ENCODE measurements around the gene WIF1.

WIF1 gene

DNA sequence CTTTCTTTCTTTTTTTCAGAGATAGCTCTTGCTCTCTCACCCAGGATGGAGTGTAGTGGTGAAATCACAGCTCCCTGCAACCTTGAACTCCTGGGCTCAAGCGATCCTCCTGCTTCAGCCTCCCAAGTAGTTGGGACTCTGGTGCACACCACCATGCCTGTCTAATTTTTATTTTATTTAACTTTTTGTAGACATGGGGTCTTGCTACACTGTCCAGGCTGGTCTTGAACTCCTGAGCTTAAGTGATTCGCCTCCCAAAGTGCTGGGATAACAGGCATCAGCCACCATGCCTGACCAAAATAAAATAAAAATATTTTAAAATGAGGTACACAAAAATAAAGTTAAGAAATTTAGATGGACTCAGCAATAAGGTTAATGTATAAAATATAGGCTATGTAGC, 43.1 kb upstream of the WIF1 start:
- H3K4me3 ChIP-seq (ENCODE audit: low read depth, low read length): no peak overlapping the region
- no peak for DNase-seq (ENCODE audit: low read depth, low spot score)
- TF ChIP-seq, protein P1, sequence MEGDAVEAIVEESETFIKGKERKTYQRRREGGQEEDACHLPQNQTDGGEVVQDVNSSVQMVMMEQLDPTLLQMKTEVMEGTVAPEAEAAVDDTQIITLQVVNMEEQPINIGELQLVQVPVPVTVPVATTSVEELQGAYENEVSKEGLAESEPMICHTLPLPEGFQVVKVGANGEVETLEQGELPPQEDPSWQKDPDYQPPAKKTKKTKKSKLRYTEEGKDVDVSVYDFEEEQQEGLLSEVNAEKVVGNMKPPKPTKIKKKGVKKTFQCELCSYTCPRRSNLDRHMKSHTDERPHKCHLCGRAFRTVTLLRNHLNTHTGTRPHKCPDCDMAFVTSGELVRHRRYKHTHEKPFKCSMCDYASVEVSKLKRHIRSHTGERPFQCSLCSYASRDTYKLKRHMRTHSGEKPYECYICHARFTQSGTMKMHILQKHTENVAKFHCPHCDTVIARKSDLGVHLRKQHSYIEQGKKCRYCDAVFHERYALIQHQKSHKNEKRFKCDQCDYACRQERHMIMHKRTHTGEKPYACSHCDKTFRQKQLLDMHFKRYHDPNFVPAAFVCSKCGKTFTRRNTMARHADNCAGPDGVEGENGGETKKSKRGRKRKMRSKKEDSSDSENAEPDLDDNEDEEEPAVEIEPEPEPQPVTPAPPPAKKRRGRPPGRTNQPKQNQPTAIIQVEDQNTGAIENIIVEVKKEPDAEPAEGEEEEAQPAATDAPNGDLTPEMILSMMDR (IDR thresholded peaks at IDR 0.05; ENCODE audit: low read depth, low read length): no peak
- in situ Hi-C loops (cut with HindIII; ENCODE audit: low sequenced_read_pairs): no loop called here

DNA sequence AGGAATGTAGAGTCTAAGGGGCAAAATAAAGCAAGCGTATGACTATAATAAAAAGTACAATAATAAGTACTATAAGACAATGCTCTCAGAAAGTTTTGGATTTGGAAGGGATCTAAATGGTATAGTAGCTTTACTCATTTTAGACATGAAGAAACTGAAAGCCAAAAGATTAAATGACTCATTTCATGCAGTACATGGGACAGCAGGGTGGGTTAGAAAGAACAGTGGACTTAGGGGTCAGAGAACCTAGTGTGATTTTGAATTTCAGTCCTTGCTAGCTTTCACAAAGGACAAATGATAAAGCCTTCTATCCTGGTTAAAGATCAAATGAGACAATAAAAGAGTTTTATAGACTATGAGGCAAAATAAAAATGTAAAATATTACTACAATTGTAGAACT, 41.5 kb upstream of the WIF1 start:
- TF ChIP-seq, protein P1 (IDR thresholded peaks at IDR 0.05; ENCODE audit: low read depth, low read length): no peak
- H3K4me3 ChIP-seq (ENCODE audit: low read depth, low read length): no peak overlapping the region
- in situ Hi-C loops (cut with HindIII; ENCODE audit: low sequenced_read_pairs): no loop called here
- DNase-seq (ENCODE audit: low read depth, low spot score): no peak

DNA sequence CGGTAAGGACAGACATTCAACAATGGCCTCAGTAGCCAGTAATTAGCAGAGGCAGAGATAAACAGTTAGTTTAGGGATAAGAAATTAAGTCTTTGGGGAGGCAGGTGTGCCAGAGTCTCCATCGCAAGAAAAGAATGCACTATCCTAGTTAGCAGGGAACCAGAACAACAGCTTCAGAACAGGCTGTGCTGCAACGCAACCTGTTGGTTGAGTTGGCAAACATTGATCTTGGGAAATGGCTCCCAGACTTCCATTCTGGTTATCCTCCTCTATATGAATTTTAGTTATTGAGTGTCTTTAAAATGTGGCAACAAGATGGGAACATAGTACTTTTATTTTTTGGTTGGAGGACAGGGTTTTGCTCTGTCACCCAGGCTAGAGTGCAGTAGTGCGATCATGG, 36.0 kb upstream of the WIF1 start:
- TF ChIP-seq, protein P1 (IDR thresholded peaks at IDR 0.05; ENCODE audit: low read depth, low read length): no peak
- H3K4me3 ChIP-seq (ENCODE audit: low read depth, low read length): no peak overlapping the region
- no peak for DNase-seq (ENCODE audit: low read depth, low spot score)
- in situ Hi-C loops (cut with HindIII; ENCODE audit: low sequenced_read_pairs): no loop called here

DNA sequence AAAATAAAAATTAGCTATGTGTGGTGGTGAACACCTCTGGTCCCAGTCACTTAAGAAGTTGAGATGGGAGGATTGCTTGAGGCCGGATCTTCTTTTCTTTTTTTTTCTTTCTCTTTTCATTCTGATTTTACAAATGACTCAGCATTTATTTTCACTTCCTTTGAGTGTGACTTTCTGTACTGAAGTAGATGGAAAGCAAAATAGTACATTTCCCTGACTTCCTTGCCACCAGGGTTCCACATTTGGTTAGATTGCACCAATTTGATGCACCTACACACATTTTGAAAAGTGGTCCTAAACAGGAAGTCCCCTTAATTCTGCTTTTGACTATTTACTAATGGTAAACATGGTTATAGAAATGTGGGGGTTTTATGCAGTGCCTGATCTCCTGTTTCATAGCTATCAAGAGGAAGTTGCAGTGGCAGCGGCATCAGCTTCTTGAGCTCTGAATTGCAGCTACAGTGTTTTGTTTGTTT, 35.3 kb upstream of the WIF1 start:
- H3K4me3 ChIP-seq (ENCODE audit: low read depth, low read length): no peak overlapping the region
- no peak for DNase-seq (ENCODE audit: low read depth, low spot score)
- in situ Hi-C loops (cut with HindIII; ENCODE audit: low sequenced_read_pairs): no loop called here
- TF ChIP-seq, protein P1 (IDR thresholded peaks at IDR 0.05; ENCODE audit: low read depth, low read length): no peak

DNA sequence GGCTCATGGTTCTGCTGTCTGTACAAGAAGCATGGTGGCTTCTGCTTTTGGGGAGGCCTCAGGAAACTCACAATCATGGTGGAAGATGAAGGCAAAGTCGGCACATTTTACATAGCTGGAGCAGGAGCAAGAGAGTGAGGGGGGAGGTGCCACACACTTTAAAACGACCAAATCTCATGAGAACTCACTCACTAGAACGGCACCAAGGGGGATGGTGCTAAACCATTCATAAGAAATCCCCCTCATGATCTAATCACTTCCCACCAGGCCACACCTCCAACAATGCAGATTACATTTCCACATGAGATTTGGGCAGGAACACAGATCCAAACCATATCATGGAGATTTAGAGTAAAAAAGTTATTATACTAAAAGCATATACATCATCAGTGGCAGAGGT, 34.7 kb upstream of the WIF1 start:
- H3K4me3 ChIP-seq (ENCODE audit: low read depth, low read length): no peak overlapping the region
- DNase-seq (ENCODE audit: low read depth, low spot score): no peak
- in situ Hi-C loops (cut with HindIII; ENCODE audit: low sequenced_read_pairs): no loop called here
- TF ChIP-seq, protein P1 (IDR thresholded peaks at IDR 0.05; ENCODE audit: low read depth, low read length): no peak

DNA sequence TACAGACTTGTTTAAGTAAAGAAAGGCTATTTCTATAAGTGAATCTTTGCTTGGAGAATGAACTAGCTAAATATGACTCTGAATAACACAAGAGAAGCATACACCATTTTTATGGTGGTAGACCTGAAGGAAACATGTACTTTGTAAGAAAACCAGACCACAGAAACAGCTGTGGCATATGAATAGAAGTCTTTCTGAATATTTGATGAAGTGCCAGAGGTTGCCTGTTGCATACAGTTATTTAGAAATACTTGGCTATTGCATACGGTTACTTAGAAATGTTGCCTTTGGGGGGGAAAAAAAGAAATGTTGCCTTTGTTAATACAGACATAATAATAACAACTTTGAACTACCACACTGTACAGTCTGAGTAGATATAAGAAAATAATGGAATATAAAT, 31.5 kb upstream of the WIF1 start:
- peak; percentile 14 for DNase-seq (ENCODE audit: low read depth, low spot score)
- TF ChIP-seq, protein P1 (IDR thresholded peaks at IDR 0.05; ENCODE audit: low read depth, low read length): no peak
- in situ Hi-C loops (cut with HindIII; ENCODE audit: low sequenced_read_pairs): no loop called here
- H3K4me3 ChIP-seq (ENCODE audit: low read depth, low read length): no peak overlapping the region

DNA sequence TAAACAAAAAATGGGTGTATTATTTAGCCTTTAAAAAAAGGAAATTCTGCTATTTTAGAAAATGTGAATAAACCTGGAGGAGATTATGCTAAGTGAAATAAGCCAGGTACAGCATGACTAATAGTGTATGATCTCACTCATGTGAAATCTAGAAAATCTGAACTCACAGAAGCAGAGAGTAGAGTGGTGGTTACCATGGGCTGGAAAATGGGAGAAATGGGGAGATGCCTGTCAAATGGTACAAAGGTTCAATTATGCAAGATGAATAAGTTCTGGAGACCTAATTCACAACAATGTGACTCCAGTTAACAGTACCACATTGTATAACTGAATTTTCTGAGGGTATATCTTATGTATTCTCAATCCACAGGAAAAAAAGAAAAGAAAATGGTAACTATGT, 30.9 kb upstream of the WIF1 start:
- TF ChIP-seq, protein P1 (IDR thresholded peaks at IDR 0.05; ENCODE audit: low read depth, low read length): no peak
- no peak for DNase-seq (ENCODE audit: low read depth, low spot score)
- no peak overlapping the region for H3K4me3 ChIP-seq (ENCODE audit: low read depth, low read length)
- in situ Hi-C loops (cut with HindIII; ENCODE audit: low sequenced_read_pairs): no loop called here

Measured in astrocyte of the spinal cord (primary cell).